Retinal pigment epithelial cell (primary cell): ENCODE results near the gene SH3RF3.

ENCODE experiments used
- DNase-seq: peaks from one replicate; pipeline ENCODE4 v3.0.0-alpha.2; 2010; ENCODE audit warnings: low read depth
- H3K4me3 ChIP-seq: 2 replicates; pipeline ENCODE4 v1.5.1; 2011; ENCODE audit warnings: mild to moderate bottlenecking, low read length, control low read depth, moderate library complexity
- CTCF ChIP-seq: conservative IDR thresholded peaks from 2 replicates; pipeline ENCODE4 v1.5.1; 2011; ENCODE audit warnings: low read depth, low read length, control low read depth, inconsistent platforms

Gene SH3RF3

GRCh38 chr2:109139002-109139401 is 10.0 kb downstream of the SH3RF3 start:
- no peak for TF ChIP-seq CTCF
- no peak overlapping the region for H3K4me3 ChIP-seq
- no peak for DNase-seq

GRCh38 chr2:109139865-109140396 is 10.9 kb downstream of the SH3RF3 start:
- no peak overlapping the region for H3K4me3 ChIP-seq
- DNase-seq = no peak

GRCh38 chr2:109141006-109141600 is 12.1 kb downstream of the SH3RF3 start:
- no peak for DNase-seq
- no peak for TF ChIP-seq CTCF
- no peak overlapping the region for H3K4me3 ChIP-seq

More at GRCh38 chr2:109139865-109140396, 10.9 kb downstream of the SH3RF3 start:
- no peak for TF ChIP-seq CTCF

GRCh38 chr2:109141727-109142283 is 12.8 kb downstream of the SH3RF3 start:
- no peak overlapping the region for H3K4me3 ChIP-seq
- no peak for DNase-seq
- no peak for TF ChIP-seq CTCF

GRCh38 chr2:109142416-109143210 is 13.6 kb downstream of the SH3RF3 start:
- no peak for TF ChIP-seq CTCF
- H3K4me3 ChIP-seq = no peak overlapping the region
- DNase-seq = no peak

GRCh38 chr2:109143214-109144187 is 14.5 kb downstream of the SH3RF3 start:
- H3K4me3 ChIP-seq = no peak overlapping the region
- TF ChIP-seq CTCF = no peak
- no peak for DNase-seq
